ENCODE results near the gene STAT6.
A peak's percentile ranks its signal among the peaks of the same experiment; 100 is the strongest.

The STAT6 gene, protein sequence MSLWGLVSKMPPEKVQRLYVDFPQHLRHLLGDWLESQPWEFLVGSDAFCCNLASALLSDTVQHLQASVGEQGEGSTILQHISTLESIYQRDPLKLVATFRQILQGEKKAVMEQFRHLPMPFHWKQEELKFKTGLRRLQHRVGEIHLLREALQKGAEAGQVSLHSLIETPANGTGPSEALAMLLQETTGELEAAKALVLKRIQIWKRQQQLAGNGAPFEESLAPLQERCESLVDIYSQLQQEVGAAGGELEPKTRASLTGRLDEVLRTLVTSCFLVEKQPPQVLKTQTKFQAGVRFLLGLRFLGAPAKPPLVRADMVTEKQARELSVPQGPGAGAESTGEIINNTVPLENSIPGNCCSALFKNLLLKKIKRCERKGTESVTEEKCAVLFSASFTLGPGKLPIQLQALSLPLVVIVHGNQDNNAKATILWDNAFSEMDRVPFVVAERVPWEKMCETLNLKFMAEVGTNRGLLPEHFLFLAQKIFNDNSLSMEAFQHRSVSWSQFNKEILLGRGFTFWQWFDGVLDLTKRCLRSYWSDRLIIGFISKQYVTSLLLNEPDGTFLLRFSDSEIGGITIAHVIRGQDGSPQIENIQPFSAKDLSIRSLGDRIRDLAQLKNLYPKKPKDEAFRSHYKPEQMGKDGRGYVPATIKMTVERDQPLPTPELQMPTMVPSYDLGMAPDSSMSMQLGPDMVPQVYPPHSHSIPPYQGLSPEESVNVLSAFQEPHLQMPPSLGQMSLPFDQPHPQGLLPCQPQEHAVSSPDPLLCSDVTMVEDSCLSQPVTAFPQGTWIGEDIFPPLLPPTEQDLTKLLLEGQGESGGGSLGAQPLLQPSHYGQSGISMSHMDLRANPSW

DNA sequence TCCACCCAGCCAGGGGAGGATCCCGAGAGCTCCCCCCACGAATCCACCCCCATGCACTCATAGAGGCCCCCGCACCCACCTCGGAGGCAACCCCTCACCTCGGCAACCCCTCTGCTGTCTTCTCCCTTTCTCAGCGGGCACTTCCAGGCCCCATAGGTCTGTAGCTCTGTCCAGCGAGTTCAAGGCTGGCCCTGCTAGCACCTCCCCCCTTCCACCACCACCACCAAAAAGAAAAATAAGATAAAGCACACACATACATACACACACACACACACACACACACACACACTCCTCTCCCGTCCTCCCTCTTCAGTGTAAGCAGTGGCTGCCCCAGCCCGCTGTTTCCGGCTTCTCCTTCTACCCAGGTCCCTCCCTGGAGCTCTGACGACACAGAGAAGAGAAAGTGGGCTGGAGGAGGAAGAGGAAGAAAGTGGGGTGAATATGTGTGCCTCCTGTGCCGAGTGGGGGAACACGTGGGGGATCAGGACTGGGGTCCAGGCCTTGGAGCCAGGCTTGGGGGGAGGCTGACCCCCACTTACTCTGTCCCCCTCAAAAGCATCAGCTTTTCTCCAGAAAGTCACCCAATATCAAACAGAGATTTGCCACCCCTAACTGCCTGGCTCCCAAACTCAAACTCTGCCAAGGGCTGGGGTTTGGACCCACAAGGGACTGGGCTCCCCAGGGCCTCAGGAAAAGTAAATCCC lies at the start of gene STAT6:
TSS of gene STAT6 (minus strand) at position 332 of the 704 bp plus-strand sequence. CDS start 3,084 bp downstream, outside the sequence.
- peak; percentile 78 for DNase-seq (ENCODE audit: low spot score)

DNA sequence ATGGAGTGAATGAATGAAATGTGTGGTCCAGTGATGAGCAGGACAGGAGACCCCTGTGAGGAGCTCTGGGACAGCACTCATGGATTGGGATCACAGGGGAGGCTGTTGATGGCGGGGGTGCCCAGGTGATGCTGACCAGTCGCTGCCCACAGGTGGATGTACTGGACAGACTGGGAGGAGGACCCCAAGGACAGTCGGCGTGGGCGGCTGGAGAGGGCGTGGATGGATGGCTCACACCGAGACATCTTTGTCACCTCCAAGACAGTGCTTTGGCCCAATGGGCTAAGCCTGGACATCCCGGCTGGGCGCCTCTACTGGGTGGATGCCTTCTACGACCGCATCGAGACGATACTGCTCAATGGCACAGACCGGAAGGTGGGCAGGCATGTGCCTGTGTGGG lies 49.6 kb upstream of the STAT6 start:
- no peak for DNase-seq (ENCODE audit: low spot score)
- TF ChIP-seq, protein P1, sequence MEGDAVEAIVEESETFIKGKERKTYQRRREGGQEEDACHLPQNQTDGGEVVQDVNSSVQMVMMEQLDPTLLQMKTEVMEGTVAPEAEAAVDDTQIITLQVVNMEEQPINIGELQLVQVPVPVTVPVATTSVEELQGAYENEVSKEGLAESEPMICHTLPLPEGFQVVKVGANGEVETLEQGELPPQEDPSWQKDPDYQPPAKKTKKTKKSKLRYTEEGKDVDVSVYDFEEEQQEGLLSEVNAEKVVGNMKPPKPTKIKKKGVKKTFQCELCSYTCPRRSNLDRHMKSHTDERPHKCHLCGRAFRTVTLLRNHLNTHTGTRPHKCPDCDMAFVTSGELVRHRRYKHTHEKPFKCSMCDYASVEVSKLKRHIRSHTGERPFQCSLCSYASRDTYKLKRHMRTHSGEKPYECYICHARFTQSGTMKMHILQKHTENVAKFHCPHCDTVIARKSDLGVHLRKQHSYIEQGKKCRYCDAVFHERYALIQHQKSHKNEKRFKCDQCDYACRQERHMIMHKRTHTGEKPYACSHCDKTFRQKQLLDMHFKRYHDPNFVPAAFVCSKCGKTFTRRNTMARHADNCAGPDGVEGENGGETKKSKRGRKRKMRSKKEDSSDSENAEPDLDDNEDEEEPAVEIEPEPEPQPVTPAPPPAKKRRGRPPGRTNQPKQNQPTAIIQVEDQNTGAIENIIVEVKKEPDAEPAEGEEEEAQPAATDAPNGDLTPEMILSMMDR (IDR thresholded peaks at IDR 0.05; ENCODE audit: extremely low read depth, missing control alignments) = no peak

More for the DNA sequence above, at the start of gene STAT6:
- TF ChIP-seq, protein P1 (IDR thresholded peaks at IDR 0.05; ENCODE audit: extremely low read depth, missing control alignments) = no peak

- TF ChIP-seq, protein P1 (IDR thresholded peaks at IDR 0.05; ENCODE audit: extremely low read depth, missing control alignments) = no peak
- DNase-seq (ENCODE audit: low spot score) = no peak
Measured at GRCh38 chr12:57160040-57160439, 48.9 kb upstream of the STAT6 start.

DNA sequence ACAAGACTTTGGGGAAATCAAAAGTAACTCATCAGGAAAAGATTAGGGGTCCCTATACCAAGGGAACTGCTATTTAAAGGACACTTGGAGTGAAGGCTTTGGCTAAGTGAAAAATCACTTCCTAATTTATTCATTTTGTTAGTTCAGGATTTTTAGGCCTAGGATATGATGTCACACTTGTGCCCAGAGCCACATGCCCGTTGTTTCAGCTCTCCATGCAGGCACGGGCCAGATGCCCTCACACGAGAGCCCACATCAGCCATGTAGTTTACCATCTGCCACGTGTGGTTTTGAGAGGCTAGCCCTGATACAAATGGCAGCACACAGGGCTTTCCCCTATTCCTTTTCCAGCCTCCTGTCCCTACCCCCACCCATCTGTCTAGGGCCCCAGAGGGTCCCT lies 48.1 kb upstream of the STAT6 start:
- TF ChIP-seq, protein P1 (IDR thresholded peaks at IDR 0.05; ENCODE audit: extremely low read depth, missing control alignments) = no peak
- DNase-seq (ENCODE audit: low spot score) = no peak

DNA sequence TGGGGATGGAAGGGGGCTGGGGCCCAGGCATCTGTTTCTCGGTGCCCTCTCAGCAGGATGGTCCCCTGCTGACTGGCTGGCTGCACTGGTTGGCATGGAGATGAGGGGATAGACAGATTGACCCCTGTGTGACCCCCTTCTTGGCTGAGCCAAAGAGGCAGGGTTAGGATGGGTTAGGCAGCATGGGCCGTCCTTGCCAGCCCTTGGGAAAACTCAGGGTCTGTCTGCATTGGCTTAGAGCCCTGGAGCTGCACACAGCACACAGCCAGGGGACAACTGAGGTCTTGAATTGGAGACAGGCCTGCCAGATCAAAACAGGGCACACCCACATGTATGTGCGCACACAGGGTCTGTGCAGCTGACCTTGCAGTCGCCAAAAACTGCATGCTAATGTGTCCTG lies 47.5 kb upstream of the STAT6 start:
- TF ChIP-seq, protein P1 (IDR thresholded peaks at IDR 0.05; ENCODE audit: extremely low read depth, missing control alignments) = no peak
- no peak for DNase-seq (ENCODE audit: low spot score)

DNA sequence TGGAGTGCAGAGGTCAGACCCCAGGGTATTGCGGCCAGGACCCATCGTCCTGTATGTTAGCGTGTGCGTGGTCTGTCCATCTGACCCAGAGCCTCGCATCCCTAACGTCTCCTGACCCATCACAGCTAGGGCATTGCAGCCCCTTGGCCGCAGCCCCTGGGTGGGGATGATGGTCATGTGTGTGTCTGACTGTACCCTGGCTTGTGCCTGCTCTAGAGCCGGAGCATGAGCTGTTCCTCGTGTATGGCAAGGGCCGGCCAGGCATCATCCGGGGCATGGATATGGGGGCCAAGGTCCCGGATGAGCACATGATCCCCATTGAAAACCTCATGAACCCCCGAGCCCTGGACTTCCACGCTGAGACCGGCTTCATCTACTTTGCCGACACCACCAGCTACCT lies 47.0 kb upstream of the STAT6 start:
- TF ChIP-seq, protein P1 (IDR thresholded peaks at IDR 0.05; ENCODE audit: extremely low read depth, missing control alignments) = no peak
- no peak for DNase-seq (ENCODE audit: low spot score)
